ENCODE measurements around the gene APMAP.

APMAP gene

GRCh38 chr20:24992487-24993205 lies at the start of gene APMAP:
APMAP (minus strand) TSS chr20:24992751; CDS start chr20:24992688, 63 bp downstream.
- no peak for TF ChIP-seq ZFX (IDR thresholded peaks at IDR 0.05; ENCODE audit: borderline replicate concordance)
- TF ChIP-seq CTCF (IDR thresholded peaks at IDR 0.05), result no peak
- peak within 1 kb of the TSS; percentile 54 for H3K27ac ChIP-seq

- TF ChIP-seq ZFX (IDR thresholded peaks at IDR 0.05; ENCODE audit: borderline replicate concordance) (no peak), CTCF (IDR thresholded peaks at IDR 0.05) (no peak)
- no peak overlapping the region for H3K27ac ChIP-seq
Observed at GRCh38 chr20:25041813-25042530, 49.4 kb upstream of the APMAP start.

GRCh38 chr20:25040438-25040831 lies 47.9 kb upstream of the APMAP start:
- H3K27ac ChIP-seq, result no peak overlapping the region
- TF ChIP-seq CTCF (IDR thresholded peaks at IDR 0.05) (no peak), ZFX (IDR thresholded peaks at IDR 0.05; ENCODE audit: borderline replicate concordance) (no peak)

GRCh38 chr20:25039697-25040437 lies 47.3 kb upstream of the APMAP start:
- no peak for TF ChIP-seq CTCF (IDR thresholded peaks at IDR 0.05)
- TF ChIP-seq ZFX (IDR thresholded peaks at IDR 0.05; ENCODE audit: borderline replicate concordance), result no peak

GRCh38 chr20:25038591-25039015 lies 46.1 kb upstream of the APMAP start:
- no peak for TF ChIP-seq ZFX (IDR thresholded peaks at IDR 0.05; ENCODE audit: borderline replicate concordance)
- no peak for TF ChIP-seq CTCF (IDR thresholded peaks at IDR 0.05)
- no peak overlapping the region for H3K27ac ChIP-seq

More at GRCh38 chr20:25039697-25040437, 47.3 kb upstream of the APMAP start:
- H3K27ac ChIP-seq, result no peak overlapping the region

- no peak for TF ChIP-seq CTCF (IDR thresholded peaks at IDR 0.05)
- TF ChIP-seq ZFX (IDR thresholded peaks at IDR 0.05; ENCODE audit: borderline replicate concordance), result no peak
- no peak overlapping the region for H3K27ac ChIP-seq
Observed at GRCh38 chr20:25038103-25038410, 45.5 kb upstream of the APMAP start.

Data from 22Rv1 (cell line).